Neural progenitor cell (in vitro differentiated cells): Measurements from ENCODE around the gene TRUB1. TPM values are rescaled to one million over a fixed set of nuclear protein-coding genes. Genes with fewer than 3 reads are reported as not detected.

ENCODE experiments used
- DNase-seq: peaks from one replicate; pipeline ENCODE4 v3.0.0-alpha.2; 2016; ENCODE audit warnings: low spot score
- H2AFZ ChIP-seq: fragments of 200-600 bp; sonication (generic); replicated peaks from 2 replicates; pipeline ENCODE4 v1.6.1; 2016; ENCODE audit warnings: antibody characterized with exemption
- H3F3A ChIP-seq: fragments of 200-600 bp; sonication (generic); 2 replicates; pipeline ENCODE4 v1.6.1; 2016; ENCODE audit warnings: antibody characterized with exemption, low read depth
- H3K27ac ChIP-seq: fragments of 200-600 bp; sonication (generic); 2 replicates; pipeline ENCODE4 v1.5.1; 2016; ENCODE audit warnings: mild to moderate bottlenecking
- H3K27me3 ChIP-seq: fragments of 200-600 bp; sonication (generic); 2 replicates; pipeline ENCODE4 v1.6.1; 2016; ENCODE audit warnings: mild to moderate bottlenecking, moderate library complexity
- H3K36me3 ChIP-seq: fragments of 200-600 bp; sonication (generic); 2 replicates; pipeline ENCODE4 v1.5.1; 2016
- H3K4me1 ChIP-seq: fragments of 200-600 bp; sonication (generic); 2 replicates; pipeline ENCODE4 v1.6.1; 2016; ENCODE audit warnings: mixed run types
- H3K4me2 ChIP-seq: fragments of 200-600 bp; sonication (generic); 2 replicates; pipeline ENCODE4 v1.6.1; 2016
- H3K4me3 ChIP-seq: fragments of 200-600 bp; sonication (generic); 2 replicates; pipeline ENCODE4 v1.5.1; 2016
- H3K79me2 ChIP-seq: fragments of 200-600 bp; sonication (generic); 2 replicates; pipeline ENCODE4 v1.6.1; 2016; ENCODE audit warnings: low read depth
- H3K9ac ChIP-seq: fragments of 200-600 bp; sonication (generic); 2 replicates; pipeline ENCODE4 v1.6.1; 2016
- H3K9me3 ChIP-seq: fragments of 200-600 bp; sonication (generic); 2 replicates; pipeline ENCODE4 v1.5.1; 2016; ENCODE audit warnings: low read depth
- H4K20me1 ChIP-seq: fragments of 200-600 bp; sonication (generic); 2 replicates; pipeline ENCODE4 v1.6.1; 2016; ENCODE audit warnings: low read depth
- H3K27ac Mint-ChIP-seq: 3 replicates; pipeline ENCODE4 v1.8.0; 2021; ENCODE audit warnings: mixed read lengths
- H3K27me3 Mint-ChIP-seq: 2 replicates; pipeline ENCODE4 v1.8.0; 2022; ENCODE audit warnings: low read depth, mild to moderate bottlenecking, inconsistent platforms, moderate library complexity, mixed read lengths; ENCODE audit not compliant: insufficient read depth
- H3K36me3 Mint-ChIP-seq: 3 replicates; pipeline ENCODE4 v1.8.0; 2021; ENCODE audit warnings: mixed read lengths
- H3K4me1 Mint-ChIP-seq: 3 replicates; pipeline ENCODE4 v1.8.0; 2021; ENCODE audit warnings: mixed read lengths
- H3K4me3 Mint-ChIP-seq: 3 replicates; pipeline ENCODE4 v1.8.0; 2021; ENCODE audit warnings: mild to moderate bottlenecking, moderate library complexity, mixed read lengths
- H3K9me3 Mint-ChIP-seq: 3 replicates; pipeline ENCODE4 v1.8.0; 2020; ENCODE audit warnings: mixed read lengths
- EZH2 ChIP-seq: fragments of 200-600 bp; sonication (generic); IDR thresholded peaks from 2 replicates; pipeline ENCODE4 v1.6.1; 2017; ENCODE audit warnings: antibody characterized with exemption, mild to moderate bottlenecking, moderate library complexity
- EZH2phosphoT487 ChIP-seq: fragments of 200-600 bp; sonication (generic); IDR thresholded peaks from 2 replicates; pipeline ENCODE4 v1.6.1; 2017; ENCODE audit warnings: antibody characterized with exemption
- total RNA-seq: library from RNA; depleted of rRNA; stranded (reverse); fragments of >200 nt; gene quantifications from 2 replicates; pipeline ENCODE4 v1.2.3, GENCODE V29; 2015; ENCODE audit warnings: low replicate concordance
- TF ChIP-seq, protein P1 (sequence below): fragments of 200-600 bp; sonication (generic); IDR thresholded peaks from 2 replicates; pipeline ENCODE4 v1.5.1; 2017; ENCODE audit warnings: antibody characterized with exemption, mild to moderate bottlenecking

TRUB1 gene
- total RNA-seq, 1 donor from 2014 or later, result 41.9 TPM

DNA sequence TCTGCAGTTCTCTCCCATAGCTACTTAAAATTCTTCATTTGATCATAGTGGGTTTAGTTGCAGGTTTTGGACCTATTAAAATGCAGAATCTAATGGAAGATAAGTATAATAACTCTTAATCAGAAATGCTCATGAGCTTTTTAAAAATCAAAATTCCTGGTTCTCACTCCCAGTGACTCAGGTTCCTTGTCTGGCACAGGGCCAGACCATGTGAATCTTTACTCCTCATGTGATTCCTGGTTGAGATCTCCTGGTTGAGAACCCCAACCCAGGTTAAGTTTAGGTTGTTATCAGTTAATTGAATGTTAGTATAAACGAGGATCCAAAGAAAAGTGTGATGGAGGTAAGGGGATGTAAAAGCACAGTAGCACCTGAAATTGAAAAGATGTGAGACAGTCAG, 17.5 kb upstream of the TRUB1 start:
- no peaks in the 10 kb centered on the region for H3K36me3 ChIP-seq
- Mint-ChIP-seq H3K27me3 (no peaks in the 10 kb centered on the region), H3K4me1 (peaks cover 3% of the 10 kb centered on the region), H3K4me3 (no peak overlapping the region), H3K9me3 (no peaks in the 10 kb centered on the region), H3K27ac (no peak overlapping the region), H3K36me3 (no peaks in the 10 kb centered on the region)
- H3K4me2 ChIP-seq, result no peak overlapping the region
- no peak for DNase-seq
- H3K27ac ChIP-seq, result no peak overlapping the region
- H3F3A ChIP-seq, result peaks cover 1% of the 10 kb centered on the region
- H3K9me3 ChIP-seq, result no peaks in the 10 kb centered on the region
- H3K9ac ChIP-seq, result no peak overlapping the region
- H3K4me1 ChIP-seq, result peaks cover 20% of the 10 kb centered on the region
- TF ChIP-seq EZH2phosphoT487, result no peak
- TF ChIP-seq EZH2, result no peak
- TF ChIP-seq, protein P1, sequence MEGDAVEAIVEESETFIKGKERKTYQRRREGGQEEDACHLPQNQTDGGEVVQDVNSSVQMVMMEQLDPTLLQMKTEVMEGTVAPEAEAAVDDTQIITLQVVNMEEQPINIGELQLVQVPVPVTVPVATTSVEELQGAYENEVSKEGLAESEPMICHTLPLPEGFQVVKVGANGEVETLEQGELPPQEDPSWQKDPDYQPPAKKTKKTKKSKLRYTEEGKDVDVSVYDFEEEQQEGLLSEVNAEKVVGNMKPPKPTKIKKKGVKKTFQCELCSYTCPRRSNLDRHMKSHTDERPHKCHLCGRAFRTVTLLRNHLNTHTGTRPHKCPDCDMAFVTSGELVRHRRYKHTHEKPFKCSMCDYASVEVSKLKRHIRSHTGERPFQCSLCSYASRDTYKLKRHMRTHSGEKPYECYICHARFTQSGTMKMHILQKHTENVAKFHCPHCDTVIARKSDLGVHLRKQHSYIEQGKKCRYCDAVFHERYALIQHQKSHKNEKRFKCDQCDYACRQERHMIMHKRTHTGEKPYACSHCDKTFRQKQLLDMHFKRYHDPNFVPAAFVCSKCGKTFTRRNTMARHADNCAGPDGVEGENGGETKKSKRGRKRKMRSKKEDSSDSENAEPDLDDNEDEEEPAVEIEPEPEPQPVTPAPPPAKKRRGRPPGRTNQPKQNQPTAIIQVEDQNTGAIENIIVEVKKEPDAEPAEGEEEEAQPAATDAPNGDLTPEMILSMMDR, result no peak
- H3K79me2 ChIP-seq, result no peaks in the 10 kb centered on the region
- H3K27me3 ChIP-seq, result no peaks in the 10 kb centered on the region
- peak overlapping the region; percentile 29 for H2AFZ ChIP-seq
- no peaks in the 10 kb centered on the region for H4K20me1 ChIP-seq
- no peak overlapping the region for H3K4me3 ChIP-seq

DNA sequence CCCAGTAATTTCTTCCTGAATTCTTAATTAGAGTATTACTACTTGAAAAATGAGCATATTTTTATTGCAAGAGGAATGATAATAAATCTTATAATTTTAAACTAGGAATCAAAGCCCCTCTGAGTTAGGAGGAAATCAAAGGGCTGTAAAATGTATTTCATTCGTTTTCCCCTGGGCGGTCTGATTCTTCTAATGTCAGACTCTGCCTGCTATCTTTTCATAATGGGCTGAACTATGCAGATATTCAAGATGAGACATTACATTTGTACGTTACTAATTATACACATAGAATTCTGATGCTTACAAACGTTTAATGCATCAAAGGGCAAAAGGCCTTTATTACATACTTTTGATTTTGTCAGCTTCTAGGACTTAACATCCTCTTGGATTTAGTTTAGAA, 16.0 kb upstream of the TRUB1 start:
- no peak for DNase-seq
- Mint-ChIP-seq H3K27me3 (no peaks in the 10 kb centered on the region), H3K4me1 (peaks cover 4% of the 10 kb centered on the region), H3K27ac (no peak overlapping the region), H3K4me3 (no peak overlapping the region), H3K9me3 (no peaks in the 10 kb centered on the region), H3K36me3 (no peaks in the 10 kb centered on the region)
- H3K4me1 ChIP-seq, result peaks cover 10% of the 10 kb centered on the region
- H3K4me3 ChIP-seq, result no peak overlapping the region
- no peak overlapping the region for H3K4me2 ChIP-seq
- H3K9ac ChIP-seq, result no peak overlapping the region
- TF ChIP-seq EZH2phosphoT487 (no peak), EZH2 (no peak)
- TF ChIP-seq, protein P1, result no peak
- H3K36me3 ChIP-seq, result no peaks in the 10 kb centered on the region
- H2AFZ ChIP-seq, result no peak overlapping the region
- H3K79me2 ChIP-seq, result no peaks in the 10 kb centered on the region
- no peaks in the 10 kb centered on the region for H3K9me3 ChIP-seq
- no peak overlapping the region for H3K27ac ChIP-seq
- no peaks in the 10 kb centered on the region for H4K20me1 ChIP-seq
- no peaks in the 10 kb centered on the region for H3F3A ChIP-seq
- no peaks in the 10 kb centered on the region for H3K27me3 ChIP-seq

DNA sequence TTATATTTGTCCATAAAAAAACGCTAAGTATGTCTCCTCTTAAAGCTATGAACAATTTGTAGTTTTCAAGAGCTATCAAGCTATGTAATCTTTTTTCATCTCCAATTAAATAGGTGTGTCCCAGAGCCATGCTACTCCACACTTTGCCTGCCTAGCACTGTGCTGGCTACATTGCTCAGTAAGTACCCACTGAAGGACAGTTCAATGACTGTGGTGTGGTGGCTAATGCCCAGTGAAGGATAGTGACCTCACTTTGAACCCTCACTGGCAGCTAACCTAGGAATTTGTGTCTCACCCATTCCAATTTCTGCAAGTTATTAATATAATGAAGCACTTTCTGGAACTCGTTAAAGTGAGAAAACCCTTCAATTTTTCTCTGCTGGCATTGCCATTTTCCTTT, 14.4 kb upstream of the TRUB1 start:
- no peak overlapping the region for H3K27ac Mint-ChIP-seq
- TF ChIP-seq, protein P1, result no peak
- TF ChIP-seq EZH2 (no peak), EZH2phosphoT487 (no peak)
- H3K9ac ChIP-seq, result no peak overlapping the region

More for the DNA sequence above, 14.4 kb upstream of the TRUB1 start:
- Mint-ChIP-seq H3K4me1 (peaks cover 4% of the 10 kb centered on the region), H3K9me3 (no peaks in the 10 kb centered on the region), H3K27me3 (no peaks in the 10 kb centered on the region), H3K4me3 (no peak overlapping the region), H3K36me3 (no peaks in the 10 kb centered on the region)
- H4K20me1 ChIP-seq, result no peaks in the 10 kb centered on the region
- H3K4me3 ChIP-seq, result no peak overlapping the region
- no peaks in the 10 kb centered on the region for H3K27me3 ChIP-seq
- DNase-seq, result no peak
- no peak overlapping the region for H2AFZ ChIP-seq
- H3K9me3 ChIP-seq, result no peaks in the 10 kb centered on the region
- H3K27ac ChIP-seq, result no peak overlapping the region
- no peaks in the 10 kb centered on the region for H3K4me1 ChIP-seq
- no peaks in the 10 kb centered on the region for H3K79me2 ChIP-seq
- H3K4me2 ChIP-seq, result no peak overlapping the region
- H3K36me3 ChIP-seq, result no peaks in the 10 kb centered on the region
- H3F3A ChIP-seq, result no peaks in the 10 kb centered on the region
